Stimulated activated memory B cell treated with anti-CD40 and anti-IgM and Interleukin-4, amounts not matched to agents 10 μg/mL and 1 μg/mL and 100 μg/mL, for 72 hours (primary cell): ENCODE results near the gene CETP.
"Not testable (repeated sequence)": the region's sequence is repeated elsewhere in the genome, so short reads cannot be mapped to it uniquely, and the experiment has no call there.

Experiments
- ATAC-seq: fragments of 150-1000 bp; cut with Tn5 transposase; 2 replicates; pipeline ENCODE4 v1.10.0; 2021
- H3K27ac Mint-ChIP-seq: one replicate; pipeline ENCODE4 v1.8.0; 2022; ENCODE audit warnings: mild to moderate bottlenecking, mixed read lengths
- H3K27me3 Mint-ChIP-seq: one replicate; pipeline ENCODE4 v1.8.0; 2022; ENCODE audit warnings: mixed read lengths
- H3K36me3 Mint-ChIP-seq: one replicate; pipeline ENCODE4 v1.8.0; 2022; ENCODE audit warnings: mixed read lengths
- H3K4me1 Mint-ChIP-seq: one replicate; pipeline ENCODE4 v1.8.0; 2022; ENCODE audit warnings: mixed read lengths
- H3K4me3 Mint-ChIP-seq: one replicate; pipeline ENCODE4 v1.8.0; 2022; ENCODE audit warnings: mild to moderate bottlenecking, moderate library complexity, mixed read lengths
- H3K9me3 Mint-ChIP-seq: one replicate; pipeline ENCODE4 v1.8.0; 2022; ENCODE audit warnings: mixed read lengths

CETP gene

GRCh38 chr16:56977823-56978430 is 16.2 kb downstream of the CETP start:
- Mint-ChIP-seq H3K4me1 (peaks cover 87% of the 10 kb centered on the region), H3K27me3 (no peaks in the 10 kb centered on the region), H3K9me3 (no peaks in the 10 kb centered on the region), H3K36me3 (peaks cover 31% of the 10 kb centered on the region), H3K4me3 (no peak overlapping the region), H3K27ac (peak overlapping the region; percentile 92)
- no peak for ATAC-seq

- Mint-ChIP-seq H3K4me3 (no peak overlapping the region), H3K4me1 (peaks cover 87% of the 10 kb centered on the region), H3K27me3 (no peaks in the 10 kb centered on the region), H3K9me3 (no peaks in the 10 kb centered on the region), H3K36me3 (peaks cover 44% of the 10 kb centered on the region), H3K27ac (peak overlapping the region; percentile 99)
- no peak for ATAC-seq
Observed at GRCh38 chr16:56980201-56980535, 18.4 kb downstream of the CETP start.

- Mint-ChIP-seq H3K4me1 (peaks cover 87% of the 10 kb centered on the region), H3K4me3 (peak overlapping the region; percentile 63), H3K36me3 (peaks cover 44% of the 10 kb centered on the region), H3K9me3 (no peaks in the 10 kb centered on the region), H3K27ac (peak overlapping the region; percentile 99), H3K27me3 (no peaks in the 10 kb centered on the region)
- peak; percentile 79 for ATAC-seq
Observed at GRCh38 chr16:56980792-56981724, 19.3 kb downstream of the CETP start.

- H3K4me3 Mint-ChIP-seq, result peak overlapping the region; percentile 63
- peak overlapping the region; percentile 99 for H3K27ac Mint-ChIP-seq
- peaks cover 87% of the 10 kb centered on the region for H3K4me1 Mint-ChIP-seq
- no peaks in the 10 kb centered on the region for H3K9me3 Mint-ChIP-seq
- H3K27me3 Mint-ChIP-seq, result no peaks in the 10 kb centered on the region
- ATAC-seq, result no peak
- H3K36me3 Mint-ChIP-seq, result peaks cover 44% of the 10 kb centered on the region
Observed at GRCh38 chr16:56981729-56982271, 20.1 kb downstream of the CETP start.

GRCh38 chr16:56982695-56983094 is 20.9 kb downstream of the CETP start:
- Mint-ChIP-seq H3K36me3 (peaks cover 48% of the 10 kb centered on the region), H3K27me3 (no peaks in the 10 kb centered on the region), H3K27ac (peak overlapping the region; percentile 99), H3K4me3 (no peak overlapping the region), H3K4me1 (peaks cover 89% of the 10 kb centered on the region), H3K9me3 (no peaks in the 10 kb centered on the region)
- no peak for ATAC-seq

GRCh38 chr16:56983211-56983751 is 21.5 kb downstream of the CETP start:
- Mint-ChIP-seq H3K4me3 (no peak overlapping the region), H3K27ac (peak overlapping the region; percentile 99)

GRCh38 chr16:56984639-56985038 is 22.9 kb downstream of the CETP start:
- H3K4me1 Mint-ChIP-seq, result peaks cover 95% of the 10 kb centered on the region
- ATAC-seq, result no peak

More at GRCh38 chr16:56983211-56983751, 21.5 kb downstream of the CETP start:
- no peak for ATAC-seq
- Mint-ChIP-seq H3K36me3 (peaks cover 54% of the 10 kb centered on the region), H3K27me3 (no peaks in the 10 kb centered on the region), H3K9me3 (no peaks in the 10 kb centered on the region), H3K4me1 (peaks cover 94% of the 10 kb centered on the region)

GRCh38 chr16:56985288-56985961 is 23.7 kb downstream of the CETP start:
- Mint-ChIP-seq H3K36me3 (peaks cover 54% of the 10 kb centered on the region), H3K9me3 (no peaks in the 10 kb centered on the region), H3K4me3 (peak overlapping the region; percentile 6), H3K27me3 (no peaks in the 10 kb centered on the region), H3K4me1 (peaks cover 92% of the 10 kb centered on the region), H3K27ac (peak overlapping the region; percentile 99)
- ATAC-seq, result no peak

More at GRCh38 chr16:56984639-56985038, 22.9 kb downstream of the CETP start:
- H3K27me3 Mint-ChIP-seq, result no peaks in the 10 kb centered on the region
- no peaks in the 10 kb centered on the region for H3K9me3 Mint-ChIP-seq
- peak overlapping the region; percentile 52 for H3K4me3 Mint-ChIP-seq
- peak overlapping the region; percentile 99 for H3K27ac Mint-ChIP-seq
- peaks cover 54% of the 10 kb centered on the region for H3K36me3 Mint-ChIP-seq

GRCh38 chr16:56985962-56986360 is 24.2 kb downstream of the CETP start:
- Mint-ChIP-seq H3K36me3 (peaks cover 56% of the 10 kb centered on the region), H3K9me3 (no peaks in the 10 kb centered on the region), H3K4me1 (peaks cover 92% of the 10 kb centered on the region), H3K27me3 (no peaks in the 10 kb centered on the region), H3K4me3 (no peak overlapping the region), H3K27ac (peak overlapping the region; percentile 99)
- ATAC-seq, result no peak

- Mint-ChIP-seq H3K9me3 (no peaks in the 10 kb centered on the region), H3K36me3 (peaks cover 54% of the 10 kb centered on the region), H3K4me1 (peaks cover 88% of the 10 kb centered on the region), H3K4me3 (no peak overlapping the region), H3K27me3 (no peaks in the 10 kb centered on the region), H3K27ac (peak overlapping the region; percentile 99)
- no peak for ATAC-seq
Observed at GRCh38 chr16:56986361-56986760, 24.6 kb downstream of the CETP start.

GRCh38 chr16:56986908-56987307 is 25.2 kb downstream of the CETP start:
- H3K9me3 Mint-ChIP-seq, ATAC-seq, H3K27me3 Mint-ChIP-seq: not testable (repeated sequence)
- Mint-ChIP-seq H3K27ac (peak overlapping the region; percentile 99), H3K4me3 (peak overlapping the region; percentile 95), H3K36me3 (peaks cover 54% of the 10 kb centered on the region), H3K4me1 (peaks cover 88% of the 10 kb centered on the region)

- peaks cover 50% of the 10 kb centered on the region for H3K36me3 Mint-ChIP-seq
- no peaks in the 10 kb centered on the region for H3K9me3 Mint-ChIP-seq
- peaks cover 83% of the 10 kb centered on the region for H3K4me1 Mint-ChIP-seq
- H3K27ac Mint-ChIP-seq, result peak overlapping the region; percentile 99
- no peaks in the 10 kb centered on the region for H3K27me3 Mint-ChIP-seq
- H3K4me3 Mint-ChIP-seq, result peak overlapping the region; percentile 95
- ATAC-seq, result no peak
Observed at GRCh38 chr16:56987692-56988091, 25.9 kb downstream of the CETP start.

GRCh38 chr16:56988161-56988947 is 26.6 kb downstream of the CETP start:
- H3K27me3 Mint-ChIP-seq, result no peaks in the 10 kb centered on the region
- peaks cover 82% of the 10 kb centered on the region for H3K4me1 Mint-ChIP-seq
- H3K36me3 Mint-ChIP-seq, result peaks cover 50% of the 10 kb centered on the region
- H3K27ac Mint-ChIP-seq, result peak overlapping the region; percentile 99
- no peaks in the 10 kb centered on the region for H3K9me3 Mint-ChIP-seq
- peak overlapping the region; percentile 95 for H3K4me3 Mint-ChIP-seq
- ATAC-seq, result no peak
